GM19395 (cell line): Measurements from ENCODE around the gene FAM210B.
"Not testable (repeated sequence)": the region's sequence is repeated elsewhere in the genome, so short reads cannot be mapped to it uniquely, and the experiment has no call there.

Experiments
- ATAC-seq: cut with Tn5 transposase; IDR thresholded peaks from one replicate; pipeline ENCODE4 v1.9.1; 2021; ENCODE audit warnings: mild to moderate bottlenecking, moderate library complexity; ENCODE audit not compliant: unreplicated experiment

FAM210B gene

DNA sequence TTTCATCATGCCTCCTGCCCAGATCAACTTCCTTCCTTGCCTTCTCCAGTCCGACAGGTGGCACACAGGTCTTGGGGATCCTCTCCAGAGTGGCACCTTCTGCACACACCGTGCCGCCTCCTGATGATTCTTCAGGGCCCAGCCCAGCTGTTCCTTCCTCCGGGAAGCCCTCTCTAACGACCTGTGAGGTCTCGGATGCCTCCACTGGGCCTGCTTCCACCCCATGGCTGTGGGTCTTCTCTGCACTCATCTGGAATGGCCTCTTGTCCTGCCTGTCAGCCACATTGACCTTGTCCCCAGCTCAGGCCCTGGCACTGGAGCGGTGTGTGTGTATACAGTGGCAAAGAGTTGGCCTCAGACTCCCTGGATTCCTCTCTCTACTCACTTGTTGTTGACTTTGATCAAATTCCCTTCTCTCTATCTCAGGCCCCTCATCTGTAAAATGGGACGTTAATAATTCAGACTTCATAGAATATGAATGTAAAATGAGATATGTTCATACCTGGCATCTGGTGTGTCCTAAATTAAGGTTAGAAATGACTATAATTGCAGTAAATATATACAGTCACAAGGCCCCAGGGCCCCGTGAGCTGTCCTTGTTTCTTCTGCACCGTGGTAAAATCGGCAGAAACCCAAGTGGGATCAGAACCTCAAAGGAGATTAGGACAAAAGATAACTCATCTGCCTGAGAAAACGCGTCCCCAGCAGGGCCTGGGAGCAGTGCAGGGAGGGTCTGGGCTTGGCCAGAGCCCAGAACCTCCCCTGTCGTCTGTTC, 1.5 kb downstream of the FAM210B start:
- no peak for ATAC-seq

DNA sequence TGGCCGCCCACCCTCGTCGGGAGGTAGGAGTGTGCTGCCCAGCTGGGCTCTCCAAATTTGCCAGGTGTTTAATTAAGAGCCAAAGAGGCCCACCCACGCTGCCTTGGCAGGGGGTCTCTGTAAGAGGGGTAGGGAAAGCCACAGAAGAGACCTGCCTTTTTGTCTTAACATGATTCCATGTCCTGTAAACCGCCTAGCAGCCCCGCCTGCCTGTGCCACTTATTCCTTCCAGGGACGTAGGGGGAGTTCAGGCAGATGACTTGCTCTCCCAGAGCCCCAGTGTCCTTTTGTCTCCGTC, 2.1 kb downstream of the FAM210B start:
- ATAC-seq: no peak

GRCh38 chr20:56361900-56362299, 3.1 kb downstream of the FAM210B start:
- no peak for ATAC-seq

DNA sequence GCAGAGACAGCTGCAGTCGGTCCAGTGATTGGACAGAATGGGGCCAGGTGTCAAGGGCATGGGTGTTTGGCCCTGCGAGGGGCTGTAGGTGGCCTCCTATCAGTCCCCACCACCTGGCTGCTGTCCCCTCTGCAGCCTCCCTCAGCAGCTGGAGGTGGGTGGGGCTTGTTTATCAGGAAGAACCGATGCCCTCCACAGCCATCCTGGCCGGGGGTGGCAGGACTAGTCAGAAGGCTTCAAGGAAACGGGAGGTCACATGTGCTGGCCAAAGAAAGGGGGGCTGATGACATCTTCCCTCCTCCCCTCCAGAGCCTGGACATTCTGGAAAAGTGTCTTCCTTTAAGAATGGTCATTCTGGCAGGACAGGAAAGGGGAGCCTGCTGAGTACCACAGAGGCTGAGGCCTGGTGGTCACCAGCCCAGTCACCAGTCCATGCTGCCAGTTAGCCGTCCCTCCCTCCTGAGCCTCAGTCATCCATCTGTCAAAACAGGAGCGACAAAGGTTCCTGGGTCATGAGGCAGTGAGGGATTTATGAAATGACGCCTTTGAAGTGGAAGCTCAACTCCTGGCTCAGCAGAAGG, 4.1 kb downstream of the FAM210B start:
- no peak for ATAC-seq

- ATAC-seq: no peak
These were observed 4.7 kb downstream of the FAM210B start for GRCh38 chr20:56363491-56363890.

DNA sequence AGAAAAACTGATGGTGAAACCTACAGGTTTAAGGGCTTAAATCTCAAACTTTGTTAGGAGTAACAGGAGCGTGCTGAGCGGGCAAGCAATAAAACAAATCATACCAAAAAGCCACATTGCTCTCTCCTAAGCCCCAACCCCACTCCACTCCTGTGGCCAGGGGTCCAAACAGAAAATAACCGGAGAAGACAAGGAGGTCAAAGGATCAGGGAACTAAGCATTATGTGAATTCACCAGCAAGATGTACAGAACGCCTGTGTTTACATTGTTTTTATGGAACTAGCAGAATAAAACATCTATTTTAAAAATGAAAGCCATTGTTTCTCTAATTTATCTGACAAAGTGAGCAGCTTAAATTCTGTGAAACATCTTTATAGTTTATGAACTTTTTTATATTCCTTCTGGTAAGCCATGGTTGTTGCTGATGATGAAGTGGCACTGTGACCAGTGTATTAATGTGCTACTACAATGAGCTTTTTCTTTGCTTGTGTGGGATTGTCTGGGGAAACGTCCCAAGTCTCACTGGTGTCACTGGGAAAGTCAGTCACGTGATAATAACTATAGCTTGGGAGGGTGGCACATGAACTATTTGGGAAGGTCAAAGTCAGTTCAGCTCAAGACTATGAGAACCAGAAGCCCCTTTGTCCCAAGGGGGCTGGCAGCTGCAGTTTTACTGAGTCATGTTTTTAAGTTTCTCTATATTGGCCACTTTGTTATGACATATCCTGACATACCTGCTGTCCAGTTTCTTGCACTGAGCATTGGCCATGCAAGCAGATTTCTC, 9.8 kb downstream of the FAM210B start:
- no peak for ATAC-seq

GRCh38 chr20:56369179-56369578, 10.4 kb downstream of the FAM210B start:
- no peak for ATAC-seq

GRCh38 chr20:56371977-56372376, 13.2 kb downstream of the FAM210B start:
- no peak for ATAC-seq

- no peak for ATAC-seq
These were observed 14.1 kb downstream of the FAM210B start for GRCh38 chr20:56372850-56373249.

- no peak for ATAC-seq
These were observed 15.2 kb downstream of the FAM210B start for GRCh38 chr20:56373942-56374341.

- ATAC-seq: no peak
These were observed 17.6 kb downstream of the FAM210B start for GRCh38 chr20:56376331-56376730.

- ATAC-seq: no peak
These were observed 19.6 kb downstream of the FAM210B start for GRCh38 chr20:56378386-56378785.

- no peak for ATAC-seq
These were observed 21.6 kb downstream of the FAM210B start for GRCh38 chr20:56380375-56380774.

DNA sequence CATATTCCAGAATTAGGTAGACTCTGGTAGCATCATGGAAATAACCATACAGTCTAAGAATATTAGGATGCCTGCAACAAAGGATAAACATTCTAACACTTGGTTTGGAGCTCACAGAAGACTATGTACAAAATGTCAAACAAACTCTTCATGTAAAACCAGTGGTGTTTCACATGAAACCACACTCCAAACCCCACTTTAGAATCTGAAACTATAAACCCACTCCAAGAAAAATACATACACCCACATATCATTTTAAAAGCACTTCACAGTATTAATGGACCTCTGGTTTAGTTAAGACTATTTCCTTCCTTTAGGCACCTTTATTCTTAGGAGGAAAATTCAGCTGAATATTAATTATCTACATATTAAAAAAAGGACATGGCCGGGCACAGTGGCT, 22.7 kb downstream of the FAM210B start:
- ATAC-seq: peak; percentile 61

DNA sequence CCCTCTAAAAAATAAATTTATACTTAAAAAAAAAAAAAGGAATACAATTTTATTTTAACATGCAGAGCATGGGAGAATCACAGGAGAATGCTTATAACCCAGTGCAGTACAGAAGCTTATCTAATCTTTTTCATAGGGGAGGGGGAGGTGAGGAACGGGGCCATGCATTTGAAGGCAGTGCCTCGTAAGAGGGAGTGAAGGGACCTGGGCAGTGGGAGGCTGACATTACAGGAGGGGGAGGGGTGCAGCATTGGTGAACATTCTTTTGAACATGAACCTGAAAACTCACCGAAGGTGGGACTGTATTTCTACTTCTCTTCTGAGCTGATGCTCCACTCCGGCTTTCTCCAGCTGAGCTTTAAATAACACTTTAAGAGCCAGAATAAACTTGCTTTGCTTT, 23.9 kb downstream of the FAM210B start:
- no peak for ATAC-seq

GRCh38 chr20:56383334-56383733, 24.6 kb downstream of the FAM210B start:
- no peak for ATAC-seq

GRCh38 chr20:56385130-56385529, 26.4 kb downstream of the FAM210B start:
- no peak for ATAC-seq

GRCh38 chr20:56386219-56386618, 27.4 kb downstream of the FAM210B start:
- ATAC-seq: no peak

DNA sequence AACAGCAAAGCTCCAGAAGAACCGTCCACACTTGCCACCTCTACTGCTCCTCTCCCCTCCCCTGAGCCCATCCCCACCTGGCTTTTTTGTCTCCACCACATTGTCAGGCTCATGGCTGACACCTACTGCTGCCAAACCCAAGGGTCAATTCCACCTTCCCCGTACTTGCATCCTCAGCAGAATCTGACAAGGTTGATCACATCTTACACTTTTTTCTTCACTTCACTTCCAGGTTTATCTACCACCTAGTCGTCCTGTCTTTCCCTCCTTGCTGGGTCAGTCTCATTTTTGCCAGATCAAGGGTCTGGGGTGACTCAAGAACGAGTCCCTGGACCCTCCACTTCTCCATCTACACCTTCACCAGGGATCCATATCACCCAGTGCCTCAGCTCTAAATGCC, 30.1 kb downstream of the FAM210B start:
- no peak for ATAC-seq

DNA sequence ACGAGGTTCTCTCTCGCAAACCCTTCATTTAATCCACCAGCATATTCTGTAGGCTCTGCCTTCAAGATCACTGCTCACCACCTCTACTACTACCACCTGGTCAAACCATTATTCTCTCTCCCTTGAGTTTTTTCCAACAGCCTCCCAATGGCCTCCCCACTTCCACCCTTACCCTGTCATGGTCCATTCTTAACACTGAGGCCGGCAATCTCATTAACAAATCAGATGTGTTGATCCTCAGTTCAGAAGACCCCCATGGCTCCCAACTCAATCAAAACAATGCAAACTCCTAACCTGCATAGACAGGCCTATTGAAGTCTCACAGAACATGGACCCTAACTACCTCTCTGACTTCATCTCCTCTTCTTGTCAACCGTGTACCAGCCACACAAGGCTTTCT, 31.0 kb downstream of the FAM210B start:
- ATAC-seq: no peak

DNA sequence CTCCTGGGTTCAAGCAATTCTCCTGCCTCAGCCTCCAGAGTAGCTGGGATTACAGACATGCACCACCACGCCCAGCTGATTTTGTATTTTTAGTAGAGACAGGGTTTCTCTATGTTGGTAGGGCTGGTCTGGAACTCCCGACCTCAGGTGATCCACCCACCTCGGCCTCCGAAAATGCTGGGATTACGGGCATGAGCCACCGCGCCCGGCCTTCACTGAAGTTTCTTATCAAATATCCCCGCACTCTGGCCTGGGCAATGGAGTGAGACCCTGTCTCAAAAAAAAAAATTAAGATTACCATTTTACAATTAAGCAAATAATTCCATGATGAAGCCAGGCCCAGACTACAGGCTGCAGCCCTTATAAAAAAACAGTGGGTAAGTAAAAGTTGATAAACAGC, 31.6 kb downstream of the FAM210B start:
- ATAC-seq: not testable (repeated sequence)

DNA sequence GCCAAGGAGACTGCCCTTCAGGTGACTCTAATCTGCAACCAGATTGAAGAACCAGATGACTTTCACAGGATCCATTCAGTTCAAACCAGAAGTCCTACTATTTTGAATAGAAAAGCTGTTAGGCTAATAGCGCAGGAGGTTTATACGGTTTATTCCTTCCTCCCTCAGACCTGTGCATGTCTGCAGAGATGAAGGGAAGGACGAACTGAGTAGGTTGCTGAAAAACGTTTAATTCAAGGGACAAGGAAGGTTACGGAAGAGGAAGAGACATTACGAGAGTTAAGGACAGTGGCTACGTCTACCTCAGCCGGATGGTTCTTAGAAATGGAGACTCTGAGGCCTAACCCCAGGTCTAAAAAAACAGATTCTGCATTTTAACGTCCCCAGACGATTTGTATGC, 32.3 kb downstream of the FAM210B start:
- no peak for ATAC-seq
